Skeletal muscle satellite cell (primary cell): ENCODE measurements around the gene SYT5. TPM values are rescaled to one million over a fixed set of nuclear protein-coding genes. Genes with fewer than 3 reads are reported as not detected.

Experiments used
- H3K27me3 ChIP-seq: 2 replicates; pipeline ENCODE4 v1.7.0; 2013; ENCODE audit warnings: low read length; ENCODE audit not compliant: control insufficient read depth, insufficient read depth
- H3K36me3 ChIP-seq: 2 replicates; pipeline ENCODE4 v1.7.0; 2013; ENCODE audit warnings: mild to moderate bottlenecking, control low read depth, low read length; ENCODE audit not compliant: insufficient read depth
- H3K4me1 ChIP-seq: 2 replicates; pipeline ENCODE4 v1.7.0; 2013; ENCODE audit warnings: low read length; ENCODE audit not compliant: control insufficient read depth, insufficient read depth
- H3K4me2 ChIP-seq: 2 replicates; pipeline ENCODE4 v1.7.0; 2013; ENCODE audit warnings: mild to moderate bottlenecking, low read length
- H3K4me3 ChIP-seq: 2 replicates; pipeline ENCODE4 v1.7.0; 2013; ENCODE audit warnings: low read length
- H3K9ac ChIP-seq: 2 replicates; pipeline ENCODE4 v1.7.0; 2013; ENCODE audit warnings: mild to moderate bottlenecking, low read depth, low read length, moderate library complexity
- H3K9me3 ChIP-seq: replicated peaks from 2 replicates; pipeline ENCODE4 v1.7.0; 2013; ENCODE audit warnings: mild to moderate bottlenecking, control low read depth, low read length
- small RNA-seq: library from RNA; depleted of rRNA; stranded (forward); fragments of <200 nt; gene quantifications from one replicate; pipeline ENCODE3, GENCODE V24; 2012

SYT5 gene

GRCh38 chr19:55132453-55133129 lies 47.5 kb downstream of the SYT5 start:
- H3K4me2 ChIP-seq: no peak overlapping the region
- no peaks in the 10 kb centered on the region for H3K36me3 ChIP-seq
- H3K27me3 ChIP-seq: peaks cover 21% of the 10 kb centered on the region
- no peaks in the 10 kb centered on the region for H3K9me3 ChIP-seq
- H3K4me3 ChIP-seq: no peak overlapping the region
- no peak overlapping the region for H3K9ac ChIP-seq
- no peaks in the 10 kb centered on the region for H3K4me1 ChIP-seq

- peaks cover 25% of the 10 kb centered on the region for H3K27me3 ChIP-seq
Measured at GRCh38 chr19:55131421-55131820, 48.7 kb downstream of the SYT5 start.

More at GRCh38 chr19:55131421-55131820, 48.7 kb downstream of the SYT5 start:
- Histone ChIP-seq H3K4me3 (no peak overlapping the region), H3K9me3 (no peaks in the 10 kb centered on the region), H3K36me3 (no peaks in the 10 kb centered on the region), H3K4me1 (no peaks in the 10 kb centered on the region), H3K9ac (no peak overlapping the region), H3K4me2 (no peak overlapping the region)

Small RNA genes lying within 50 kb of the gene (small RNA-seq; reads per million reads assigned to genes)
- gene MIR7975 (not detected), gene RF01210 (not detected)
